ENCODE measurements around the gene GNAQ. TPM values are rescaled to one million over a fixed set of nuclear protein-coding genes. Genes with fewer than 3 reads are reported as not detected.

GNAQ gene
- total RNA-seq, 3 donors from 2014 or later (not counting 1 experiment from before 2014, with no cell fraction given), result 17.8 to 51.6 (median 24.5) TPM

GRCh38 chr9:77738932-77739331 lies 292.7 kb downstream of the GNAQ start:
- WGBS (ENCODE audit: insufficient coverage), result 81% methylated on average over 2 of the region's 4 CpGs
- Mint-ChIP-seq H3K4me3 (no peak overlapping the region), H3K36me3 (no peaks in the 10 kb centered on the region), H3K27me3 (ENCODE audit: low read depth in 2 of 2) (no peaks in the 10 kb centered on the region), H3K27ac (no peak overlapping the region), H3K4me1 (no peaks in the 10 kb centered on the region), H3K9me3 (no peaks in the 10 kb centered on the region)
- DNase-seq, result no peak
- intact Hi-C loops (cut with micrococcal nuclease), result no loop called here
- TF ChIP-seq CTCF (IDR thresholded peaks at IDR 0.05), result no peak
- no peaks in the 10 kb centered on the region for H3K9me3 ChIP-seq (ENCODE audit: control insufficient read depth, insufficient read depth, low read length)
- H3K4me1 ChIP-seq (ENCODE audit: control insufficient read depth, insufficient read depth, low read length), result no peaks in the 10 kb centered on the region
- H3K27me3 ChIP-seq (ENCODE audit: control insufficient read depth, insufficient read depth, low read length), result no peaks in the 10 kb centered on the region
- no peak for ATAC-seq
- no peak overlapping the region for H3K27ac ChIP-seq (ENCODE audit: low read length)
- no peaks in the 10 kb centered on the region for H3K36me3 ChIP-seq (ENCODE audit: control insufficient read depth, insufficient read depth, low read length)
- no peak overlapping the region for H3K4me3 ChIP-seq (ENCODE audit: low read length)

- H3K27ac ChIP-seq (ENCODE audit: low read length), result no peak overlapping the region
- Mint-ChIP-seq H3K9me3 (no peaks in the 10 kb centered on the region), H3K4me1 (no peaks in the 10 kb centered on the region), H3K27me3 (ENCODE audit: low read depth in 2 of 2) (no peaks in the 10 kb centered on the region), H3K4me3 (no peak overlapping the region), H3K36me3 (no peaks in the 10 kb centered on the region), H3K27ac (no peak overlapping the region)
- no peak overlapping the region for H3K4me3 ChIP-seq (ENCODE audit: low read length)
- ATAC-seq (no peak), DNase-seq (no peak)
- intact Hi-C loops (cut with micrococcal nuclease), result no loop called here
- no peak for TF ChIP-seq CTCF (IDR thresholded peaks at IDR 0.05)
- H3K4me1 ChIP-seq (ENCODE audit: control insufficient read depth, insufficient read depth, low read length), result no peaks in the 10 kb centered on the region
- no peaks in the 10 kb centered on the region for H3K36me3 ChIP-seq (ENCODE audit: control insufficient read depth, insufficient read depth, low read length)
- no peaks in the 10 kb centered on the region for H3K9me3 ChIP-seq (ENCODE audit: control insufficient read depth, insufficient read depth, low read length)
- H3K27me3 ChIP-seq (ENCODE audit: control insufficient read depth, insufficient read depth, low read length), result no peaks in the 10 kb centered on the region
- WGBS (ENCODE audit: insufficient coverage), result 93% methylated on average over 5 of the region's 5 CpGs
These were observed 296.1 kb downstream of the GNAQ start for GRCh38 chr9:77735494-77735893.

DNA sequence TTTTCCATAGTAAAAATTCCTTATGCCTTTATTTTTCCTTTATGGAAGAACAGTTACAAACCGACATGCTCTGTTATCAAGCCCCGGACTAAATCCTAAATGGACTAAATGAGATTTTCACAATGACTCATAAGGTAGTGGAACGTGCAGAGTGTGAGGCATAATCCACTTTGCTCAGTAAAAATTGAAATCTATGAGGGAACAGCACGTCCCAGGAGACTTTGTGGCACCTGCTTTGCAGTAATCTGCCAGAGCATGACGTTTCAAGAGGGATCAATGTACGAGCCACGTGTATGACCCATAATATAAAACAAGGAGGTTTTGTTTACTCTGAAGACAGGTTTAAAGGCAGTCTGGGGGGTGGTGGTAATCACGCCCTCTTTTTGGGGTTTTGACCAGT lies 299.7 kb downstream of the GNAQ start:
- H3K27me3 ChIP-seq (ENCODE audit: control insufficient read depth, insufficient read depth, low read length), result no peaks in the 10 kb centered on the region
- 73% methylated on average over 7 of the region's 8 CpGs for WGBS (ENCODE audit: insufficient coverage)

More for the DNA sequence above, 299.7 kb downstream of the GNAQ start:
- Histone ChIP-seq H3K9me3 (ENCODE audit: control insufficient read depth, insufficient read depth, low read length) (no peaks in the 10 kb centered on the region), H3K4me3 (ENCODE audit: low read length) (no peak overlapping the region), H3K36me3 (ENCODE audit: control insufficient read depth, insufficient read depth, low read length) (peaks cover 6% of the 10 kb centered on the region), H3K27ac (ENCODE audit: low read length) (no peak overlapping the region), H3K4me1 (ENCODE audit: control insufficient read depth, insufficient read depth, low read length) (no peaks in the 10 kb centered on the region)
- no peaks in the 10 kb centered on the region for H3K9me3 Mint-ChIP-seq
- H3K4me3 Mint-ChIP-seq, result no peak overlapping the region
- H3K27ac Mint-ChIP-seq, result no peak overlapping the region
- TF ChIP-seq CTCF (IDR thresholded peaks at IDR 0.05), result no peak
- no peak for ATAC-seq
- intact Hi-C loops (cut with micrococcal nuclease), result no loop called here
- no peaks in the 10 kb centered on the region for H3K27me3 Mint-ChIP-seq (ENCODE audit: low read depth in 2 of 2)
- H3K36me3 Mint-ChIP-seq, result no peaks in the 10 kb centered on the region
- no peak for DNase-seq
- no peaks in the 10 kb centered on the region for H3K4me1 Mint-ChIP-seq

Measured in natural killer cell (primary cell).